A172 (cell line): ENCODE data around the gene OR13J1. TPM values are rescaled to one million over a fixed set of nuclear protein-coding genes. Genes with fewer than 3 reads are reported as not detected.

Experiments
- DNase-seq: peaks from one replicate; pipeline ENCODE4 v3.0.0-alpha.2; 2015; ENCODE audit warnings: low spot score
- total RNA-seq: library from RNA; depleted of rRNA; stranded (reverse); fragments of >200 nt; shearing (Covaris generic); gene quantifications from 2 replicates; pipeline ENCODE4 v1.2.3, GENCODE V29; 2014

OR13J1 gene
- total RNA-seq, 1 experiment from 2014 or later: not detected

DNA sequence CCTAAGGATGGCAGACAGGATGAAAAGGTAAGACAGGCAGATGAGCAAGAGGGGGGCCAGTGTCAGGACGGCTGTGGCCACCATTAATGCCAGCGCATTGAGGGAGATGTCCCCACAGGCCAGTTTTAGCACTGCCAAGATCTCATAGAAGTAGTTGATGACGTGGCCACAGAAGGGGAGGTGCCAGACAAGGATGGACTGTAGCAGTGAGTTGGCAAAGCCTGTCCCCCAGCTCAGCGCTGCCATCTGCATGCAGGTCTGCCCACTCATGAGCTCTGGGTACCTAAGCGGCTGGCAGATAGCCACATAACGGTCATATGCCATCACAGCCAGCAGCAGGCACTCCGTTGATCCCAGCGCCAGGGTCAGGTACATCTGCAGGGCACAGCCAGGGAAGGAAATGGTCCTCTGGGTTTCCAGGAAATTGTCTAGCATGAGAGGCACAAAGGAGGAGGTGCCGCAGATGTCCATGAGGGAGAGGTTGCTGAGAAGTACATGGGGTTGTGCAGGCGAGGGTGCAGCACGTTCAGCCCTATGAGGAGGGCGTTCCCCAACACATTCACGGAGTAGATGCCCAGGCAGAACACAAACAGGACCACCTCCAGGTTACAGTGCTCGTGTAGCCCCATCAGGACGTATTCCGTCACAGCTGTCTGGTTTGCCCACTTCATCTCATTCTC lies 10.8 kb downstream of the OR13J1 start:
- peak; percentile 58 for DNase-seq

DNA sequence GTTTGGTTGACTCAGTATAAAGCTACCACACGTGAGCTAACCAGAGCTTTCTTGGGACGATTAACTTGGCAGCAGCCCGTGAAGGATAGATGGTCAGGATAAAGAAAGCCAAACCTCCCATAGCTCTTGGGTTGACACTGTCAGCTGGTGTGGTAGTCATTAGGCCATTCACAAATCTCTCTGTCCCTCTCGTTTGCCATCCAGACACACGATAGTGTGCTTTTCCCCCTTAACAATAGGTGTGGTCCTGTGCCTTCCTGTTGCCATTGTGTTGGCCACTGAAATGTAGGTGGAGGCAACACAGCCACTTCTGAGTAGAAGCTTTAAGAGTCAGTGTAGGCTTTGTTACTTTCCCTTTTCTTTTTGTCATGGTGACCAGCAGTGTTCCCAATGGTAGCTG lies 11.7 kb downstream of the OR13J1 start:
- no peak for DNase-seq

DNA sequence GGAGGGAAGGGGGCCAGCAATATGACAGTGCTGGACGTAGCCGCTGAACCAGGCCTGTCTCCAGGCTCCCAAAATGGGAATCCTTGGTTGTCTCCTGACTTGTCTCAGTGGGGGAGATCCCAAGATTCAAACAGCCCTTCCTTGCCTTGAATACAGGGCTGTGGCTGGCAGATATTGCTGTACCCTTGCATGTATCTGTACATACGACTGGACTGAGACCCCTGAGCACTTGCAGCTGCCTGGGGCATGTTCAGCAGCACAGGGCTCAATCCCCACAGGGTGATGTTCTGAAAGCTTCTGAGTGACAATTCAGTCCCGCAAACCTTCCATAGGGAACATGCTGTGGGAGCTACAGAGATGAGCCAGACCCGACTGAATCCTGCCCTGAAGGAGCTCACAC lies 13.3 kb downstream of the OR13J1 start:
- no peak for DNase-seq

DNA sequence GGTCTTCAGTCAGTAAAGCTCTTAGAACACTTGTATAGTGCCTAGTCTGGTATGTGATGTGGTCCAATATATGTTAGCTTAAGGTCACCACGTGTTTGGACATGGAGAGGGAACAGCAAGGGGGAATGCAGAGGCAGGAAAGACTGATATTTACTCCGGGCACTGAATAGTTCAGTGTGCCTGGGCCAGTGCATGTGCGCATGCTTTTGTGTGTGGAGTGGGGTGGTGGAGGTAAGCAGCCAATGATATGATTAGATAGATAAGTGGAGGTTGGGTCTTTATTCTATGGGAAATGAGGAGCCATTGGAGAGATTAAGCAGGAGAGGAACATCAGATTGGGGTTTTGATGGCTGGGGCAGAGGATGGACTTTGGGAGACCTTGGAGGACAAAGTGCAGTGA lies 14.0 kb downstream of the OR13J1 start:
- DNase-seq: no peak

DNA sequence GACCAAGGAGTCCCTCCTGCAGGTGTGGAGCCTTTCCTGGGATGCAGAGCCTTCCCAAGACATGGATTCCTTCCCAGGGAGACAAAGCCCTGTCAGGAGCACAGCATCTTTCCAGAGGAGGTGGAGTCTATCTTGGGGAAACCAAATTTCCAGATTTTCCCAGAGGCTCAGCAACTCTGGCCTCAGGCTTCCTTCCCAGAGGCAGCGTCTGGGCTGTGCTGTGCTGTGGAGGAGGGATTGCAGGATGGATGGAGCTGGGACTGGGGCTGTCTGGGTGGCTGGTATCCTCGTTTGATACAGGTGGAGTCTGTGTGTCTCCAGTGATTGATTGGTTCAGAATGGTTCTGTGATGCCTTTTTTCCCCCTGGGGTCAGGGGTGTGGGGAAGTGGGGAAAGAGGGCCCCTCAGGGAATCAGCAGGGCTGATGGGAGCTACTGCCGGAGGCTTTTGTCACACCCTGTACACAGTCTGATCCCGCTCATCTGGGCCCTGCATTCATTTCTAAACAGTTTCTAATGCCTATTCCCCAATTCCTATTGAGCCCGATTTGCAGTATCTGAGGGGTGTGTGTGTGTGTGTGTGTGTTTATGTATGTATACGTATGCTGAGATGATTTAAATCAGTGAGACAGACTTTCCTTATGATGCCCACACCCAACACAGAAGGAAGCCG lies 16.0 kb downstream of the OR13J1 start:
- DNase-seq: no peak

DNA sequence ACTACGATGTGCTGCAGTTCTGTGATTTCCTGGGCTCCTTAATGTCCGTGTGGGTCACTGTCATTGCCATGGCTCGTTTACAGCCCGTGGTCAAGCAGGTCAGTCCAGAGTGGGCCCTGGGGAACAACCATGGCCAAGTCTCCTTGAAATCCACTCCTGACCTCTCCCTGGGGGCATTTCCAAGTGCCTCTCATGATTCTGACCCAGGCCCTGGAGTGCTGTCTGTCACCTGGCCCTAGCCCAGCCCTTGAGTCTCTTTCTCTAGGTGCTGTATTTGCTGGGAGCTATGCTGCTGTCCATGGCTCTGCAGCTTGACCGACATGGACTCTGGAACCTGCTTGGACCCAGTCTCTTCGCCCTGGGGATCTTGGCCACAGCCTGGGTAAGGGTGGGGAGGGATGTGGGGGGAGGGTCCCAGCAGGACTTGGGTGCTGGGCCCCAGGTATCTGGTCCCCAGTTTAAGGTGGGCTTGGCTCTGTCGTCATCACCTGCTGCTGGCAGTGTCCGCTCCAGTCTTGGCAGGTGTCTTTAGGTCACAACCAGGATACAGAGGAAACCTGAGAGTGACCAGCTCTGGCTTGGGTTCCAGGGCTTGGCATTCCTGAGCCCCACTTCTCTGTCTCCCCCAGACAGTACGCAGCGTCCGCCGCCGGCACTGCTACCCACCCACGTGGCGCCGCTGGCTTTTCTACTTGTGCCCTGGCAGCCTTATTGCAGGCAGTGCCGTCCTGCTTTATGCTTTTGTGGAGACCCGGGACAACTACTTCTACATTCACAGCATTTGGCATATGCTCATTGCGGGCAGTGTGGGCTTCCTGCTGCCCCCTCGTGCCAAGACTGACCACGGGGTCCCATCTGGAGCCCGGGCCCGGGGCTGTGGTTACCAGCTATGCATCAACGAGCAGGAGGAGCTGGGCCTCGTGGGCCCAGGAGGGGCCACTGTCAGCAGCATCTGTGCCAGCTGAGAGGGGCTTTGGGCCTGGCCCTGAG lies 17.0 kb downstream of the OR13J1 start:
- no peak for DNase-seq

DNA sequence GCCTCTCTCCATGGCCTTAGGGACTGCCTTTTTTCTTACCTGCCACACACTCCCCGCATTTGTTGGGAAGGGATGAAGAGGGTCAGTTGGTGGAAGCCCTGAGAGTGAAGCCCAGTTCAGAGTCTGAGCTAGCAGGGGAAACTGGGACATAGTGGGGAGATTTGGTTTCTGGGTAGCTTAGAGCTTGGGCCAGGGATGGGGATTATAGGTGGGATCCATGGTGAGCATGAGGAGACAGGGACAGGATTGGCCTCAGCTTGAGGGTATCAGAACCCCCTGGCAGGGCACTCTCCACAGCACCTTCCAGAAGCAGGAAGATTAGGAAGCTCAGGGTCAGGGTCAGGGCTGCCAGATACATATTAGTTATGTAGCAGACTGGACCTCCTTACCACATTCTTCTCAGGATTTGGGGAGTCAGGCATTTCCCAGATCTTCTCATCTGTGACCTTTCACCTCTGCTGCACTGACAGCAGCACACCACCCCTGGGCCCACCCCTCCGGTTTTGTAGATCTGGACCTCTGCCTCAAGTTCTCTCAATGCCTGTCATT lies 17.9 kb downstream of the OR13J1 start:
- DNase-seq: no peak

DNA sequence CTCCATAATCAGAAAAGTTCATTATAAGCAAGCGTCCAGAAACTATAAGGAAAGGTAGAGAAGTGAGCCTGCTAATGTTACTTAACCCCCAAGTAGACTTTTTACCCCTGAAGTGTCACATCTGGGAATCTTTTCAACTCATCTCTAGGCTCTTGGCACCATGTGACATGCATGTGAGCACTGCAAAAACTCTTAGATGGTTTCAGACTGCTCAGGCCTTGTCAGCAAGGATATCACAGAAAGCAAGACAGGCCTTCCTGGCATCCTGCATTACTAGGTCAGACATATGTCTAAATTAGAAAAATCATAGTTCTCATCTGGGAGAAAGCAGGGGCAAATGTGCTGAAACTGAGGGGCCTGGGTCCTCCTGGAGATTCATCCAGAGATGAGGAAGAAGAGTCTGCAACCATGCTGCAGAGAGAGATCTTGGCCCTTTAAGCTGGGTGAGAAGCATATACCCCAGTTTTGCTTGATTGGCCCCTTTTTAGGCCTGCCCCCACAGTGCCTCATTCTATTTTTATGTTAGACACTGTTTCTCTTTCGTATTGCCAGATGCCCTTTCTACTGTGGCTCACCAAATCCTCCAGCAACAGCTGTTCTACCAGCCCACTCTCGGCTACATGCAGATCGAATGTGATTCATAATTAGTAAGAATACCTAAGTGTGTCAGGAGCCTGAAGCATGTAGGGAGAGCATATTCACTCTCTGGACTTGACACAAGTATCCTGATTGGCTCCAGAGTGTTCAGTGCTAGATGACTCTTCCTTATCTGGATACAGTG lies 22.2 kb downstream of the OR13J1 start:
- peak; percentile 40 for DNase-seq

DNA sequence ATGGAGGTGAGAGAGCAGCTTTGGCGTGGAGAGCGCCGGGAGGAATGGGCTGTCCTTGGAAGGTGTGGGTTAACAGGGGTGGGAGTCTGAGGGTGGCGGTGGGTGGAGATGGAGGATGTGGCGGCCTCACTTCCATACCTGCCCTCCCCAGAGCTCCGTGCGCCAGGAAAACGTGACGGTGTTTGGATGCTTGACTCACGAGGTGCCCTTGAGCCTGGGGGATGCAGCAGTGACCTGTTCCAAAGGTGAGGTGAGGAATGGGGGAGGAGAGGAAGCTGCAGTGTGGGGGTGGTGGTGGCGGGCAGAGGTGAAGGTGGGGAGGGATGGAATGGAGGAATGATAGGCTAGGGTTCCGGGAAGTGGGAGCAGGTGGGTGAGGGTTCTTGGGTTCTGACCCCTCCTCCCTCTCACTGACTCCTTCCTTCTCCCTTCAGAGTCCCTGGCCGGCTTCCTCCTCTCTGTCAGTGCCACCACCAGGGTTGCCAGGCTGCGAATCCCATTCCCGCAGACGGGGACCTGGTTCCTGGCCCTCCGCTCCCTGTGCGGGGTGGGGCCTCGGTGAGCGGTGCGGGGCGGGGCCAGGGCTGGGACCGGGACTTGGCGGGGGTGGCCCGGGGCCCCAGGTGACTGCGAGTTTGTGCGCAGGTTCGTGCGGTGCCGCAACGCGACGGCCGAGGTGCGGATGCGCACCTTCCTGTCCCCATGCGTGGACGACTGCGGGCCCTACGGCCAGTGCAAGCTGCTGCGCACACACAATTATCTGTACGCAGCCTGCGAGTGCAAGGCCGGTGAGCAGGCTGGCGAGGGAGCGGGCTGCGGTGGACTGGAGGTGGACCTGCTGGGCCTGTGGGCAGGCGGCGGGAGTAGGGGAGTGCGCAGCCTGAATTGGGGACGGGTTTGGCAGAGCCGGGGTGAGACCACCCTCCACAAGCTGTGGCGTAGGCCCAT lies 24.1 kb downstream of the OR13J1 start:
- DNase-seq: no peak

DNA sequence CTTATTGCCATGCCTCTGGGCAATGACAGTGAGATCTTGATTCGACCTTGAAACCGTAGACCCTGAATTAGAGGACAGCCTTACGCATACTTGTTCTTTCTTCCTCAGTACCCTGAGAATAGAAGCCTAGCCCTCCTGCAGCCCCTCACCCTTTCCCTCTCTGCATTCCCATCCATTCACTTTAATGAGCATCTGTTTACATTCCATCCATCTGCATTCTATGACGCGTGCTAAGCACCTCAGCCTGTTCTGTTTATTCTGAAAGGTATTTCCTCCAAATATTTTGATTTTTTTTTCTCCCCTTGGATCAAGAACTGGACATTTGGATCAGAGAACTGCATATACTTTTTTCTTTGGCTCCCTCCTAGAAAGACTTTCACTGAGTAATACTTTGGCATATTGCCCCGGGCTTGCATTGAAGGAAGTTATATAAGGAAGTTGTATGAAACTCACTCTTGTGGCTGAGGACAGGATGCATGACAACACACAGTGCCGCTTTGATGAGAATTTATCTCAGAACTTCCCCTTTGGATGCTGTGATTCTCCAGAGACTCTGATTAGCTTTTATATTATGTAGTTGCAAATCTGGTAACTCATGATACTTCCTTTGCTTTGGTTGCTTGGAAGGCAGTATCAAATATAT lies 25.5 kb downstream of the OR13J1 start:
- DNase-seq: peak; percentile 91

DNA sequence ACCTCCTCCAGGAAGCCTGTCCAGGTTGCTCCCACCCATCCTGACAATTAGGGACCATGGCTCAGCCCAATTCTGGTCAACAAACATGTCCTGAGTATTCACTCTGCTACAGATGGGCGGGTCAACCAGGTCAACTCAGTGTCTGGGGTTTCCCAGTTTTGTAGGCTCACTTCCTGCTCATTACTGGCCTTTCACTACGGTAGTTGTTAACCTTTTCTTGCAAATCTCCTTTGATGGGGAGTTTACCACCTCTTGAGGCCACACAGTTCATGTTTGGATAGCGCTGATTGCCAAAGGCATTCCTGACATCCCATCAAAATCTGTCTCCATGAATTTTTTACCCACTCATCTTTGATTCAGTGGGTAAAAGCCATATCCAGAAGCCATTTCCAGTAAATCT lies 27.4 kb downstream of the OR13J1 start:
- no peak for DNase-seq

DNA sequence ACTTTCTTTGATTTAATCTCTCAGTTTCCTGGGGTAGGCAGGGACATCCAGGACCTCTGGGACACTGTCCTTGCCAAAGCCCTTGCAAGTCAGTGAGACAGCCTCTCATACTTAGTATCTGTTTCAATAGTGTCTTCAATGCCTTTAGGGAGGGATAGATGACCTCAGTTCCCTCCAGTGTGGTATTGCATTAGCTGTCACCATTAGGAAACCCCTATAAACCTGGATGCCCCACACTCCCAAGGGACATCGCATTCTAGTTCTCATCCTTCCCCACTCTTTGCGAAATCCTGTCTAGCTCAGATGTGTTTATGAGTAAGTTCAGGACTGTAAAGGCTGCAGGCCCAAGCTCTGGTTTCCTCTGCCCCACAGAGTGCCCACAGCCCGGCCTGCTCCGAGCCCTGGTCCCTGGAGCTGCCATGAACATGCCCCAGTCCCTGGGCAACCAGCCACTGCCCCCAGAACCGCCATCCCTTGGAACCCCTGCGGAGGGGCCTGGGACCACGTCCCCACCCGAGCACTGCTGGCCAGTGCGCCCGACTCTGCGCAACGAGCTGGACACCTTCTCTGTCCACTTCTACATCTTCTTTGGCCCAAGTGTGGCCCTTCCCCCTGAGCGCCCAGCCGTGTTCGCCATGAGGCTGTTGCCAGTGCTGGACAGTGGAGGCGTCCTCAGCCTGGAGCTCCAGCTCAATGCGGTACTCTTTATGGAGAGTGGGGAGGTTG lies 28.0 kb downstream of the OR13J1 start:
- no peak for DNase-seq

DNA sequence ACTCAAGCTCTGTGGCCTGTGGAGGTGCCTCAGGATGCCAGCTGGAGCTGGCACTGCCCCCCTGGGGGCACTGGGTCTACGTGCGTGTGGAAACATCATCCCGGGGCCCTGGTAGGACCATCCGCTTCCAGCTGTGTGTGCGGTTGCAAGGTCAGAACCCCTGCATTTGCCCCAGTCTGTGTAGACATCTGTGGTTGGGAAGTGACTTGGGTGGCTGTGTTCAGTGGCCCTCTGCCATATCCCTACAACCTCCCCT lies 28.6 kb downstream of the OR13J1 start:
- no peak for DNase-seq

DNA sequence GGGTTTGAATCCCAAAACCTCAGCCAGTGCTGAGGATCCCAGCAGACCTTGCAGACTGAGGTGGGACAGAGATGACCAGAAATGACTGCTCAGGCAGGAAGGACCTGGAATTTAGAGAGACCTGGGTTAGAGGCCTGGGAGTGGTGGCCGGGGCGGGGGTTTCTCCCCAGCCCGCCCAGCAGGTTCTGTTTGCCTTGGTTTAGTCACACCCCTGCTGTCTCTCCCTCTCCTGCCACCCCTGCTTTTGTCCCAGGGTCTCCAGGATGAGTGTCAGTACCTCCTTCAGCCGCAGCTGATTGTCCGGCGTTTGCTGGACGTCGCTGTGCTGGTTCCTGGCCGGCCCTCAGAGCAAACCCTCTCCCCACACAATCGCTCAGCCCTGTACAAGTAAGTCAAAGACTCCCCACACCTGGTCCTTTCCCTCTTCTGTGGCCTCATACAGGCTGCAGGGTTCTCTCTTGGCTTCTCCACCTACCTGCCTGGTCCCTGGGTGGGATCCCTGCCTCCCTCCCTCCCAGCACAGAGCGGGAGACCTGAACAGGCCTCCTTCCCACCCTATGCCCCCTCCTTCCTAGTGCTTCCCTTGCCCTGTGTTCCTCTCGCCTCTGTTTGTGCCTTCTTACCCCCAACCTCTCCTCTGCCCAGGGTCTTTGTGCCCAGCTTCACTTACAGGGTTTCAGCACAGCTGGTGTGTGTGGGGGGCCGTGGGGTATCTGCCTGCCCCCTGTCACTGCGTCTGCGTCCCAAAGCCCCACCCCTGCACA lies 29.1 kb downstream of the OR13J1 start:
- DNase-seq: no peak

DNA sequence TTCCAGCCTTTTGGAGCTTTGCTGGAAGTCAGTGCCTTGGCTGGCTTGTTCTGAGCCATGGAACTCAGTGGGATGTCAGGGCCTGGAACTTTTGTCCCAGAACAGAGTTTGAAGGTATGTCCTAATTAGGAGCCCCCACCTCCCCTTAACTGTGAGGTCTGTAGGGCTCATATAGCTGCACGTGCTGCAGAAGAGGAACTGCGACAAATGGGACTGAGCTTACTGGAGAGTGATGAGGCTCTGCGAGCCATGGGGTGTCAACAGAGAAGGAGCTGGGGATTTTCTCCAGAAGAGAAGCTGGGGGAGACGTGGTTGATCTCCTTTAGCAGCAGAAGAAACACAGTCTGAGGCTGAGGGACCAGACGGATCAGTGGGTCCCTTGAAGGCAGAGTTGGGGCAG lies 30.3 kb downstream of the OR13J1 start:
- DNase-seq: no peak

DNA sequence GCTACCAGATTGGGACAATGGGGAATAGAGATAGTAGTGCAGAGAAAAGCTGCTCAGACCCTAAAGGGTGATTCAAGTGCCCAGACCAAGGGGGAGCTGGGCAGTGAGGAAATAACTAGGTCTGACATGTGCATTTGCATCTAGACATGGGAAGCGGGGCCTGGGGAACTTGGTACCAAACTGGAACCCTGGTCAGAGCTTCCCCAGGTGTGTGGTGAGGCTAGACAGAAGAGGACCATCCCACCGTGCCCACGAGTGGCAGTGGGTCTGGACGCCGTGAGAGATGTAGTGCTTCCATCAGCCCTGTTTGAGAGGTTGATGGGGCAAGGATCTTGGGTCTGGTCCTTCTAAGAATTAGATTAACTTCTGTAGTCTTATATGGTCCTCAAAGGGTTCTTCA lies 33.6 kb downstream of the OR13J1 start:
- no peak for DNase-seq

DNA sequence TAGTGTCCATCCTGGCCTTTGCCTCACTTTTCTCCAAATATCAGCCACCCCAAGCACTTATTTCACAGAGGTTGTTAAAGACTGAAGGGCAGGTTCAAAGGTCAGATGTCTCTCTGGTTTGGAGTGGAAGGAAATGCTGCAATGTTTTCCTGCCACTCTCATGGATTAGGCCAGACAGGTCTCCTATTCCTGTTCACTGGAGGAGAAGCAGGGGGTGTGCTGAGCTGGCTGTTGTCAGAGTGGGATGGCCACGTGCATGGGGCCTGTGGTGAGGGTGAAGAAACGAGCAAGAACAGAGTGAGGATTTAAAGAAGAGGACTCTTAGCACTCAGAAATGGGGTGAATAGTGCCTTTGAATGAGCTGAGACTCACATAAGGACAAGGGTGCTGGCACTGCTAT lies 34.4 kb downstream of the OR13J1 start:
- no peak for DNase-seq

DNA sequence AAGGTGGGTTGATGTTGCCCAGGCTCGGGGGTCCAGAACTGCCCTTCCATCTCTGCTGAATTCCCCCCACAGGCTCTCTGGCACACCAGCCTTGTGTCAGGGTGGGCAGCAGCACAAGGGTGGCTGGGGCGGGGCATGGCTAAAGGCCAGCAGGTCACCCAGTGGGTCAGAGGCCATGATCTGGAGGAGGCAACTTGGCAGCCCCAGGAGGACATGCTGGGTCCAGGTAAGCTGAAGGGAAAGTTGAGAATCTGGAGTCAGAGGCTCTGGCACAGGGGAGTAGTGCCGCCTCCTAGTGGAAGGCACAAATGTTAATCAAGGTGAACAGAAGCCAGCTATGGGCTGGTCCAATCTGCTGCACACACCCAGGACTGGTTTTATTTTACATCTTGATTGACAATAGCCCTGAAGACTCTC lies 35.0 kb downstream of the OR13J1 start:
- no peak for DNase-seq
